GM06990 (cell line): ENCODE measurements around the gene FHAD1.

Experiments
- DNase-seq: peaks from one replicate; pipeline ENCODE4 v3.0.0-alpha.2; 2011; ENCODE audit not compliant: insufficient read length; ENCODE audit errors: extremely low read depth
- H3K27me3 ChIP-seq: replicated peaks from 2 replicates; pipeline ENCODE4 v1.6.0; 2011; ENCODE audit warnings: low read length; ENCODE audit not compliant: control insufficient read depth, insufficient read depth
- H3K36me3 ChIP-seq: 2 replicates; pipeline ENCODE4 v1.5.1; 2011; ENCODE audit warnings: low read length; ENCODE audit not compliant: control insufficient read depth, insufficient read depth
- H3K4me3 ChIP-seq: replicated peaks from 2 replicates; pipeline ENCODE4 v1.5.1; 2011; ENCODE audit warnings: low read depth, mild to moderate bottlenecking, control low read depth, low read length
- TF ChIP-seq, protein P1 (sequence below): IDR thresholded peaks from 2 replicates; pipeline ENCODE4 v1.5.1; 2011; ENCODE audit warnings: low read length, control low read depth, mild to moderate bottlenecking, inconsistent platforms; ENCODE audit not compliant: insufficient read depth, poor library complexity, severe bottlenecking

The FHAD1 gene

DNA sequence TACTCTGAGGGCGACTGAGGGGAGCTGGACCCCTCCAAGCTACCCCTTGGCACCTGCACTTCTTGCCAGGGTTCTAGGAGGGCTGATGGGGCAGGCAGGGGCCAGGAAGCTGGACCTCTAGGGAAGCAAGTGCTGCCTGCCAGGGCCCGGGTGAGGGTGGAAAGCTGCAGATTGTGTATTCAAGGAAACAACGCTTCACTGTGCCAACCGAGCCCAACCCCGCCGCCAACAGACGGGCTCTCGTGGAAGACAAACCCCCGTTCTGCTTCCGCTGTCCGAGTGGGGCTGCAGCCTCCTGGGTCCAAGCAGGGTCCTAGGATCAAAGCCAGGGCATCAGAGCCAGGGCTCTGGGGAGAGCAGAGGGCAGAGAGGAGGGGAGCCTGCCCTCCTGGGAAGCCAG lies 165.8 kb downstream of the FHAD1 start:
- TF ChIP-seq, protein P1, sequence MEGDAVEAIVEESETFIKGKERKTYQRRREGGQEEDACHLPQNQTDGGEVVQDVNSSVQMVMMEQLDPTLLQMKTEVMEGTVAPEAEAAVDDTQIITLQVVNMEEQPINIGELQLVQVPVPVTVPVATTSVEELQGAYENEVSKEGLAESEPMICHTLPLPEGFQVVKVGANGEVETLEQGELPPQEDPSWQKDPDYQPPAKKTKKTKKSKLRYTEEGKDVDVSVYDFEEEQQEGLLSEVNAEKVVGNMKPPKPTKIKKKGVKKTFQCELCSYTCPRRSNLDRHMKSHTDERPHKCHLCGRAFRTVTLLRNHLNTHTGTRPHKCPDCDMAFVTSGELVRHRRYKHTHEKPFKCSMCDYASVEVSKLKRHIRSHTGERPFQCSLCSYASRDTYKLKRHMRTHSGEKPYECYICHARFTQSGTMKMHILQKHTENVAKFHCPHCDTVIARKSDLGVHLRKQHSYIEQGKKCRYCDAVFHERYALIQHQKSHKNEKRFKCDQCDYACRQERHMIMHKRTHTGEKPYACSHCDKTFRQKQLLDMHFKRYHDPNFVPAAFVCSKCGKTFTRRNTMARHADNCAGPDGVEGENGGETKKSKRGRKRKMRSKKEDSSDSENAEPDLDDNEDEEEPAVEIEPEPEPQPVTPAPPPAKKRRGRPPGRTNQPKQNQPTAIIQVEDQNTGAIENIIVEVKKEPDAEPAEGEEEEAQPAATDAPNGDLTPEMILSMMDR = no peak
- no peak for DNase-seq
- H3K27me3 ChIP-seq = no peaks in the 10 kb centered on the region
- peaks cover 2% of the 10 kb centered on the region for H3K36me3 ChIP-seq
- H3K4me3 ChIP-seq = no peak overlapping the region

DNA sequence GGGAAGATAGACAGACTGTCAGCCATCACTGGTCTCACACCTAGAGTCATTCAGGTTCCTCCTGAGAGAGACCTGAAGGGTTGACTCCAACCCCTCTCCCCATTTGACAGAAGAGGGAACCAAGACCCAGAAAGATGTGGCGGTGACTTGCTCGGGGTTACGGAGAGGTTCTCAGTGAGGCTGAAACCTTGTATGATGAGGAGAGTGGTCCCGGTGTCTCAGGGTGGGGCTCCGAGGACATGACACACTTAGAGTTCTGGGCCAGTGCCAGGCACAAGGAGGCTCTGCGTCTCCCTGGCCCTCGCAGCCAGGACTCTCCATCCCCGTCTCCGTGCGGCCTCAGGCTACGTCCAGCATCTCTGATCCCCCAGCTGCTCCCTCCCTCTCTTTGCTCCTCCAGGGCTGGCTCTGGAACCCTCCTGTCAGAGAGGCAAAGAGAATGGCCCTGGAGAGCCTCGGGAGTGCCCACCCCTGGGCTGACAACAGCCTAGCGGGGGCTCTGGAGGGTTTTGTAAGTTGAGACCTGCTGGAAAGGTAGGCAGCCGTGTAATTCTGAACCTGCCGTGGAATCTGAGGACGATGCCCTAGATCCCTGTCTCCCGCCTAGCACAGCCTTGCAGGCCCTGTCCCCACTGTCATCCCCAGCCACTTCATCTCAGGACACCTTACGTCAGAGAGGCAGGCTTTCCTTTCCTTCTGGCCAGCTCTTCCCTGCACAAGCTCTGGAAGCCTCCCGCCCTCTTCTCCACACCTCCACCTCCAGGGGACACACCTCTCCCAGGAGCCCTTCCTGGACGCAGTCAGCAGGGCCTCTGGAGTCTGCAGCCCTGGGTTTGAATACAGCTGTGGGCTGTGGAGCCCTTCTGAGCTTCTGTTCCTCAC lies 166.8 kb downstream of the FHAD1 start:
- Histone ChIP-seq H3K36me3 (peaks cover 2% of the 10 kb centered on the region), H3K4me3 (no peak overlapping the region), H3K27me3 (no peaks in the 10 kb centered on the region)
- TF ChIP-seq, protein P1 = no peak
- DNase-seq = no peak

DNA sequence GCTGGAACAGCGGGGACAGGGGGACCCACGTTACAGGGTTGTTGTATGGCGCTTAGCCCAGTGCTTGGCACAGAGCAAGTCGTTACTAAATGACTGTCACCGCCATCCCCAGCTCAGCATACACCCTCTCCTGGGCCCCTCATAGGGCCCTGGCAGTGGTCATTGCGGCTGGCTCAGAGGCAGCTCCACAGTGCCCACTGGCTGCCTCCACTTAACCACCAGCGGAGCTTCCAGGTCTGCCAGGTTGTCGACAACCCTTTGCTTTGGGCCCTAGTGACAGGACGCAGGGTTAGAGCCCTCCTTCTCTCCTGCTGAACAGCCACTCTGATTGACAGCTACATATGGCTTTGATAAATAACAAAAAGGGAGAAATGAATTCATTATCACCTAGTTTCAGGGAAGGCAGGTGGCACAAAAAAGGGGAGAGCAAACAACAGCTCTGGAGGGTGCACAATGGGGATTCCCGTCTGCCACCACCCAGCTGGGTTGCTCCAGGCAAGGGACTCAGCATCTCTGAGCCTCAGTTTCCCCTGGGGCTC lies 167.5 kb downstream of the FHAD1 start:
- TF ChIP-seq, protein P1 = no peak

DNA sequence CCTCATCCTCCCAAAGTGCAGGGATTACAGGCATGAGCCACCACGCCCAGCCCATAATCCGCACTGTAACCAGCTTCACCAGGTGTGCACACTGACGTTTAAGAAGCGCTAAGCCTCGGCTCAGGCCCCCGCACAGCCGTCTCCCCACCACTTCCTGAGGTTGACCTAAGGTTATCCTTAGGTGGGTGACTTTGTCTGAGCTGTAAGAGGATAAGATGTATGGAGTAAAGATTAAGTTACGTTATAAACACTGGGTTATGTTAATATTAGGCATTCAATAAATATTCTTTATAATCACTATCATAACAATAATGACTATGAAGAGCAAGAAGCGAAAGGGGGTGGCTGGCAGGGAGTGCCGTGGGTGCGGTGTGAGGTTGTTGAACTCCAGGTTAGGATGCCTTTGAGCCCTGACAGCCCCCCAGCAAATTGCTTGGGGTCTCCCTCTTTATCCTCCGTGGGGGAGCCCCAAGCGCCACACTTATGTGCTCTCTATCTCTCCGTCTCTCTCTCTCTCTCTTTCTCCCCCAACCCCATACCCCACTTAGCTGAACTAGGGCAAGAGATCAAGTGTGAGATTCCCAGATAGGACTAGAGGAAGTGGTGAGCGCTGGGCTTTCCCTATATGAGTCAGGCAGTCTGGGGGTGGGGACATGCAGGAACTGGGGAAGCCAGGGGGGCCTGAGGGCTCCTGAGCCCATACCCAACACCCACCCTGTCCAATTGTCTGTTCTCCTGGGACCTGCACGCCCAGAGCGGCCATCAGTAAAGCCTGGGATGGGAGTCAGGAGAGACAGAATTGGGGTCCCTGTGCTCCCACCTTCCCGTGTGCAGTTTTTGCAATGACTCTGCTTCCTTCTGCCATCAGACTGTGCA lies 170.3 kb downstream of the FHAD1 start:
- Histone ChIP-seq H3K36me3 (peaks cover 9% of the 10 kb centered on the region), H3K4me3 (0 out of 2 replicates have a peak overlapping the region, but pooled peaks have one; percentile 4), H3K27me3 (no peaks in the 10 kb centered on the region)
- TF ChIP-seq, protein P1 = no peak
- peak; percentile 71 for DNase-seq

More for the DNA sequence above, 167.5 kb downstream of the FHAD1 start:
- Histone ChIP-seq H3K27me3 (no peaks in the 10 kb centered on the region), H3K4me3 (no peak overlapping the region), H3K36me3 (peaks cover 3% of the 10 kb centered on the region)
- no peak for DNase-seq

DNA sequence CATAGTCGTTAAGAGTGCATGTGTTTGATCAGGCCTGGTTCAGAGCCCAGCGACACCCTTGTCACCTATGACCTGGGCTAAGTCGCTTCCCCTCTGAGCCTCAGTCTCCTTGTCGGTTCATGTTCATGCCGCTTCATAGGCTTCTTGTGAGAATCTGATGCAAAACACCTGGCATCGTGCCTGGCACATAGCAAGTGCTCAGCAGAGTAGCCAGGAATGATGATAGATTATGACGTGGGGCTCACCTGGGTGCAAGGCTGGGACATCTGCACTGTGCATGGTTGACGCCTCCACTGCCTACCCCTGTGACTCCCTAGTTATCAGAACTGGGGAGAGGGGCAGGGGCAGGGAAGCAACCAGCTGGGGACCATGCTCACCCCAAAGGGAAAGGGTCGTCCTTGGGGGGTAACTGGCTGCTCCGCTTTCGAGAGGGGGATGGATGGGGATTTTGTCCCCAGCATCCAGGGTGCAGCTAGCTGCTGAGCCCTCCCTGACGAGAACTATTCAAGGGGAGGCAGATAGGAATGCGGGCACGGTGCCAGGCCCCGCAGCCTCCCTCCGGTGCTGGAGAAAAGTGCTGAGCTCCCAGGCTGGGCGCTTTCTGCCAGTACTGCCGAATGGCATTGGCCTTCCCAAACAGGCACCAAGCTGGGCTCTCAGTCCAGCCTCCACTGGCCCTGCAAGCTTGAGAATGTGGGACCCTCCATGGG lies 171.9 kb downstream of the FHAD1 start:
- H3K4me3 ChIP-seq = no peak overlapping the region
- TF ChIP-seq, protein P1 = no peak
- no peaks in the 10 kb centered on the region for H3K27me3 ChIP-seq
- peaks cover 7% of the 10 kb centered on the region for H3K36me3 ChIP-seq
- no peak for DNase-seq
